Heart left ventricle (tissue), 13 donors: ENCODE results near the gene DSG2.

ENCODE experiments used
- CTCF ChIP-seq, 12 donors: fragments of 200-600 bp; sonication (generic) in 4 of 12; IDR thresholded peaks; one replicate each; pipeline versions ENCODE4 v1.5.0 to v1.8.0; 2018 to 2022; ENCODE audit warnings: antibody characterized with exemption in 12 of 12, mild to moderate bottlenecking in 5 of 12
- POLR2A ChIP-seq, 2 donors: fragments of 450-650 bp; IDR thresholded peaks; one replicate each; pipeline ENCODE4 v1.6.1; 2017; ENCODE audit warnings: antibody characterized with exemption in 2 of 2, mild to moderate bottlenecking in 2 of 2, moderate library complexity in 2 of 2
- donor health status: ischemic (EF 13 %, LVEDD 7.1; RV severe dilation, severe dysfunction).
- donor health status: DM: no; HTN: yes; CAD: no.
- donor health status: DM: no; HTN: no; CAD: no.
- donor health status: ischemic (EF 25% LVEDD 6.9; RV normal size, moderate dysfunction).
- donor health status: ischemic (EF 25% LVEDD 5.7; RV mildly dilated, moderate dysfunction).
- donor health status: ischemic (EF 35%, LVEDD 5.7; RV mildly dilated, moderate dysfunction).
- donor health status: nonischemic (EF 11% LVEDD 7.7; RV severe dilation, severe dysfunction).
- donor health status: DM: yes; HTN: yes; CAD: no.
- donor health status: PGD.
- donor health status: ischemic (EF 29% LVEDD 5.4; RV normal size, mild dysfunction).
- donor health status: nonischemic (EF 23%, LVEDD 6.1; RV moderate dilation, normal function).

DNA sequence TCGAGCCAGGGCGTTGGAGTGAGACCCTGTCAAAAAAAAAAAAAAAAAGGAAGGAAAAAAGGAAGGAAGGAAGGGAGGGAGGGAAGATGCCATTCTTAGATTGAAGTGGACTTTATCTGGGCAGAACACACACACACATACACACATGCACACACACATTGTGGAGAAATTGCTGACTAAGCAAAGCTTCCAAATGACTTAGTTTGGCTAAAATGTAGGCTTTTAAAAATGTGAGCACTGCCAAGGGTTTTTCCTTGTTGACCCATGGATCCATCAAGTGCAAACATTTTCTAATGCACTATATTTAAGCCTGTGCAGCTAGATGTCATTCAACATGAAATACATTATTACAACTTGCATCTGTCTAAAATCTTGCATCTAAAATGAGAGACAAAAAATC, 93.1 kb downstream of the DSG2 start:
- TF ChIP-seq CTCF (IDR thresholded peaks at IDR 0.05) (no peak), POLR2A (IDR thresholded peaks at IDR 0.05) (no peak)
